Right cardiac atrium (tissue), 5 donors: ENCODE measurements around the gene RUVBL1. TPM values are rescaled to one million over a fixed set of nuclear protein-coding genes. Genes with fewer than 3 reads are reported as not detected.
A peak's percentile ranks its signal among the peaks of the same experiment; 100 is the strongest.

Experiments used
- ATAC-seq, 2 donors: fragments of 200-7000 bp; cut with Tn5 transposase; one replicate each; pipeline versions ENCODE4 v1.8.0 to v1.9.1; 2020; ENCODE audit warnings: moderate library complexity in 2 of 2, mild to moderate bottlenecking in 1 of 2
- DNase-seq, 3 donors: peaks; one replicate each; pipeline ENCODE4 v3.0.0-alpha.2; 2020
- H3K27ac ChIP-seq: one replicate; pipeline ENCODE4 v1.5.1; 2013; ENCODE audit warnings: mild to moderate bottlenecking, low read length, control low read depth, moderate library complexity
- H3K27me3 ChIP-seq: one replicate; pipeline ENCODE4 v1.6.1; 2013; ENCODE audit not compliant: control insufficient read depth, insufficient read depth
- H3K4me1 ChIP-seq: one replicate; pipeline ENCODE4 v1.6.1; 2013; ENCODE audit warnings: low read length; ENCODE audit not compliant: control insufficient read depth, insufficient read depth
- H3K4me3 ChIP-seq: one replicate; pipeline ENCODE4 v1.5.1; 2013; ENCODE audit warnings: low read length, control low read depth
- H3K9me3 ChIP-seq: one replicate; pipeline ENCODE4 v1.6.1; 2013; ENCODE audit warnings: low read length; ENCODE audit not compliant: control insufficient read depth
- WGBS: extraction: QIAGEN DNeasy Blood & Tissue Kit; methylation state at CpG from one replicate; pipeline ENCODE4 v1.1.7; 2013; 5-methylcytosine and 5-hydroxymethylcytosine counted together
- intact Hi-C, 4 donors: fragments of 100-400 bp; cut with DNase I; formaldehyde crosslinking; loops; one replicate each; pipeline versions ENCODE4 v1.11.0 to v1.14.0; 2022 to 2023
- polyA plus RNA-seq: library from polyadenylated mRNA; stranded (reverse); fragments of 200-250 nt; gene quantifications from one replicate; pipeline ENCODE4 v1.2.3, GENCODE V29; 2013
- total RNA-seq, 4 donors: library from RNA; stranded (reverse); fragmentation: NEBNext Ultra II Directional; extraction: Animal tissue kit (Norgen Biotek cat#: 25700); gene quantifications; one replicate each; pipeline ENCODE4 v1.2.1, GENCODE V29; 2021
- donor health status: healthy with polysubstance abuse.
- donor health status: DM: no; HTN: yes; CAD: no.
- donor health status: DM: no; HTN: no; CAD: no.
- donor health status: DM: no; HTN: yes; CAD: no; lungs with severe emphysema.
- donor health status: DM: yes; HTN: yes; CAD: no.

The RUVBL1 gene
- total and polyA plus RNA-seq, 5 donors: 20.9 to 28.9 (median 26.8) TPM

DNA sequence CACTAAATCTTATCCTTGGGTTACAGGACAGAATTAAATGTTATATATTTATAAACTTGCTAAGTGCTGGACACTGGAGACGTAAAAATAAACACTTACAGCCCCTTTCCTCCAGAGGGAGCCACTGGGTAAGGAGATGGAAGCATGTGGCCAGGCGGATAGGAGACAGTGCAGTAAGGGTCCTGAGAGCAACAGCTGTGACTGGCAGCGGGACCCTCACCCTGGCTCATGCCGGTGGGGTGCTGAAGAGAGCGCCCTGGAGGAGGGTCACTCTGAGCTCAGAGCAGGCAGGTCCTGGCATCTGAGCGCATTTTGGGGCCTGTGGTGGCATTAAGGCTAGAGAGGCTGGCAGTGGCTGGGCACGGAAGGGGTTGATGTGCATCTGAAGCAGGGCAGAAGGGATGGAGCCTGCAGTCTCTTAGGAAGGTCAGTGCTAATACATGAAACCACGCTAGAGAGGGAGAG, 55.4 kb downstream of the RUVBL1 start:
- peak in 1 of 3 donors; percentile 37 for DNase-seq
- Histone ChIP-seq H3K9me3 (no peaks in the 10 kb centered on the region), H3K4me3 (no peak overlapping the region), H3K27me3 (no peaks in the 10 kb centered on the region), H3K27ac (no peak overlapping the region), H3K4me1 (no peaks in the 10 kb centered on the region)
- WGBS: 77% methylated on average over 8 of the region's 8 CpGs
- ATAC-seq: peak in 1 of 2 donors; percentile 7
- intact Hi-C loops: no loop called here

DNA sequence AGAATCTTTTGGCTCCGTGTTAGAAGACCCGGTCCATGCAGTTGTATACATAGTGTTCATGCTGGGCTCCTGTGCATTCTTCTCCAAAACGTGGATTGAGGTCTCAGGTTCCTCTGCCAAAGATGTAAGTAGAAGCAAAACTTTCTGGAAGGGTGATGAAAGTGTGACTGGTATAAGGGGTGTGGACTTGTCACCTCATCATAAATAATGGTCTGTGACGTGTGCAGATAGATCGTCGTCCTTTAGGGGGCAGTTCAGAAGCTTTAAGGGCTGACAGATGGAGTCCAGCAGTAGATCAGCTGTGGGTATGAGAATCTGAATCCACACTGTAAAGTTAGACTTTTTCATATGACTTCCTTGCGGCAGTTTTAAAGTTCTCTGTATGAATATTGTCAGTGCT, 56.1 kb downstream of the RUVBL1 start:
- Histone ChIP-seq H3K4me3 (no peak overlapping the region), H3K27ac (no peak overlapping the region), H3K27me3 (no peaks in the 10 kb centered on the region), H3K4me1 (no peaks in the 10 kb centered on the region), H3K9me3 (no peaks in the 10 kb centered on the region)
- ATAC-seq (no peak), DNase-seq (no peak)
- 76% methylated on average over 7 of the region's 7 CpGs for WGBS
- intact Hi-C loops: no loop called here

DNA sequence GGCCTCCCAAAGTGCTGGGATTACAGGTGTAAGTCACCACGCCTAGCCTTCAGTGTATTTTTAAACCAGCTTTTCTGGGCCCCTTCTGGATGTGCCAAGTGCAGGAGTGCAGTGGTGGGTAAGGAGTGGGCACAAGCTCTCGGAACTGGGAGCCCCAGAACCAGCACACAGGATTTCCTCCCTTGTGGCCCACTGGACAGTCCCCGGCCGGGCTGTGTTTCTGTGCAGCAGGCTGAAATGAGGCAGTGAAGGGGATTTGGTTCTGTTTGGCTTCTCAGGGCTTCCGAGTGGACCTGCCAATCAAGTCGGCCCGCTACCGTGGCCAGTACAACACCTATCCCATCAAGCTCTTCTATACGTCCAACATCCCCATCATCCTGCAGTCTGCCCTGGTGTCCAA, 56.9 kb downstream of the RUVBL1 start:
- H3K27me3 ChIP-seq: no peaks in the 10 kb centered on the region
- no peak overlapping the region for H3K27ac ChIP-seq
- H3K4me3 ChIP-seq: no peak overlapping the region
- no peaks in the 10 kb centered on the region for H3K9me3 ChIP-seq
- H3K4me1 ChIP-seq: no peaks in the 10 kb centered on the region
- ATAC-seq (no peak), DNase-seq (no peak)
- WGBS: 93% methylated on average over 9 of the region's 9 CpGs
- intact Hi-C loops: no loop called here

DNA sequence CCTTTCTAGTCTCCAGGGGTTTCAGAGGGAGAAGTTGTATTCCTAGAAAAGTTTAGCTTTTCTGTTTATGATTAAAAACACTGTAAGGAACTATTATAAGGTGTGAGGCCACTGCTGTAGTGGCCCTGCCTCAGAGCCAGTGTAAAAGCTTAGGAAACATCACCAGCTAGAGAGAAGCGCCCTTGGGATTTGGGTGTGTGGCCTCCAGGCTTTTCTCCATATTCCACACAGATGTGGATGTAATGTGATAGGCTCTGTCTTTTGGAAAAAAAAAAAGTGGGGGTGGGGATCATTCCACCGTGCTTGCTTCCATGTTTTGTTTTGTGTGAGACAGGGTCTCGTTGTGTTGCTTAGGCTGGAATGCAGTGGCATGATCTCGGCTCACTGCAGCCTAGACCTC, 57.5 kb downstream of the RUVBL1 start:
- Histone ChIP-seq H3K4me1 (no peaks in the 10 kb centered on the region), H3K9me3 (no peaks in the 10 kb centered on the region), H3K27ac (no peak overlapping the region), H3K27me3 (no peaks in the 10 kb centered on the region), H3K4me3 (no peak overlapping the region)
- intact Hi-C loops: no loop called here
- no peak for ATAC-seq
- DNase-seq: no peak
- 88% methylated on average over 4 of the region's 4 CpGs for WGBS

DNA sequence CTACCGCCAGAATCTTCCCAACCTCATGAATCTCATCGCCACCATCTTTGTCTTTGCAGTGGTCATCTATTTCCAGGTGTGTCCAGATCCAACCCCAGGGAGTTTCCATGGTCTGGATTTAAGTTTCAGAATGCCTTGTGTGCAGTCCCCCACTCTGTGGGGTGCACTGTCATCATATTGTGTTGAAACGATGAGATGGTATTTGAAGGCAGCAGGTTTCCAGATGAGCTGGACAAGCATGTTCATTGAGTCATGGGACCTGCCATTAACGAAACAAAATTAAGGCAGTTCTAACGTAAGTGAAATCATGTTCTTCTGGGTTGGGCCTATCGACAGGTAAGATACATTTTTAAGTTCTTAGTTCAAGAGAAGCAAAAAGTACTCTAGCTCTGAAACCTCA, 58.6 kb downstream of the RUVBL1 start:
- no peak overlapping the region for H3K27ac ChIP-seq
- no peak for DNase-seq
- no peaks in the 10 kb centered on the region for H3K27me3 ChIP-seq
- no peak overlapping the region for H3K4me3 ChIP-seq
- H3K9me3 ChIP-seq: no peaks in the 10 kb centered on the region
- intact Hi-C loops: no loop called here
- H3K4me1 ChIP-seq: no peaks in the 10 kb centered on the region
- no peak for ATAC-seq
- 90% methylated on average over 6 of the region's 6 CpGs for WGBS

DNA sequence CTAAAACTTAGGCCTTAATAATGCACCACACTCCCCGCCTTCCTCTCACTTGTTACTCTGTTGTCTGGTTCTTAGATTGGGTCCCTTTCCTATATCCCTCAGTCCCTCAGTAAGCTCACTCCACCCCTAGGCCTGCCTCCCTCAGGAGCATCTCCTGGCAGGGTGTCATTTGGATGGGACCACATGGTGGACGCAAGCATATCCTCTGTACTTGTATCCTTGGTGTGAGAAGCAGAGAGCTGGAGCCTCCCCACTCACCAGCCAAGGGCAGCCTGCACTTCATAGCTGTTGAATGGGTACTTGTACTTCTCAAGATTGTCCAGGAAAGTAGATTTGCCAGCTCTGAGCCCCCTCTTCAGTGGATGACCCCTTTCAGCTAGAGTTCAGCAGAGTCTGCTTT, 59.7 kb downstream of the RUVBL1 start:
- intact Hi-C loops: no loop called here
- Histone ChIP-seq H3K27ac (no peak overlapping the region), H3K4me1 (no peaks in the 10 kb centered on the region), H3K27me3 (no peaks in the 10 kb centered on the region), H3K4me3 (no peak overlapping the region), H3K9me3 (no peaks in the 10 kb centered on the region)
- ATAC-seq (no peak), DNase-seq (no peak)
- WGBS: 85% methylated on average over 2 of the region's 2 CpGs

DNA sequence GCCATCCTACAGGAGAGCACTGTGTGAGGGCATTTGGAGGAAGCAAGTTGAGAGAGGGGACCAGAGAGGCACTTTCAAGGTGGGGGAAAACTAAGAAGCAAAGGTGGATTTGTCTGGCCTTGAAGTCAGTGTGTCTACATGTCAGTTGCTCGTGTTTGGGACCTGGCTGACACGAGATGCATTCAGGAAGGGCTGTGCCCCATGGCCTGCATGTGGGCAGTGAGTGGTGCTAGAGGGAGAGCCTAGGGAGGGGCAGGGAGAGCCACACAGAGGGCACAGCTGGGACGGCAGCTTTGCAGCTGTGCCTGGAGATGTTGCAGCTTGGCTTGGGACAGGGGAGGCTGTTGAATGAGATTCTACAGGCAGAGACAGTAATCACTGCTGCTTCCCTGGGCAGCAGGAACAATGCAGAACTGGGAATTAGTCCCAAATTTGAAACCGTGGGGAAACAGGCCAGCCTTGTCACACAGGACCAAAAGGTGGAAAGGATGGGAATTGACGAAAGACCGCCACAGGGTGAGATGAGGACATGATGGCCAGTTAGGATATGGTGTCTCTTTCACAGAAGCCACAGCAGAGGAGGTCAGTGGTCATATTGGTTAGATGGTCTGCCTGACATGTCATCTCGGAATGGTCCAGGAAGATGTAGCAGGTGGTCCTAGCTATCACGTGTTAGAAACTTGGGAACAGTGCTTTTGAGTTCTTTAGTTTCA, 61.4 kb downstream of the RUVBL1 start:
- Histone ChIP-seq H3K9me3 (no peaks in the 10 kb centered on the region), H3K4me1 (no peaks in the 10 kb centered on the region), H3K27ac (no peak overlapping the region), H3K4me3 (no peak overlapping the region), H3K27me3 (no peaks in the 10 kb centered on the region)
- ATAC-seq (no peak), DNase-seq (no peak)
- intact Hi-C loops: no loop called here
- WGBS: 67% methylated on average over 8 of the region's 8 CpGs

DNA sequence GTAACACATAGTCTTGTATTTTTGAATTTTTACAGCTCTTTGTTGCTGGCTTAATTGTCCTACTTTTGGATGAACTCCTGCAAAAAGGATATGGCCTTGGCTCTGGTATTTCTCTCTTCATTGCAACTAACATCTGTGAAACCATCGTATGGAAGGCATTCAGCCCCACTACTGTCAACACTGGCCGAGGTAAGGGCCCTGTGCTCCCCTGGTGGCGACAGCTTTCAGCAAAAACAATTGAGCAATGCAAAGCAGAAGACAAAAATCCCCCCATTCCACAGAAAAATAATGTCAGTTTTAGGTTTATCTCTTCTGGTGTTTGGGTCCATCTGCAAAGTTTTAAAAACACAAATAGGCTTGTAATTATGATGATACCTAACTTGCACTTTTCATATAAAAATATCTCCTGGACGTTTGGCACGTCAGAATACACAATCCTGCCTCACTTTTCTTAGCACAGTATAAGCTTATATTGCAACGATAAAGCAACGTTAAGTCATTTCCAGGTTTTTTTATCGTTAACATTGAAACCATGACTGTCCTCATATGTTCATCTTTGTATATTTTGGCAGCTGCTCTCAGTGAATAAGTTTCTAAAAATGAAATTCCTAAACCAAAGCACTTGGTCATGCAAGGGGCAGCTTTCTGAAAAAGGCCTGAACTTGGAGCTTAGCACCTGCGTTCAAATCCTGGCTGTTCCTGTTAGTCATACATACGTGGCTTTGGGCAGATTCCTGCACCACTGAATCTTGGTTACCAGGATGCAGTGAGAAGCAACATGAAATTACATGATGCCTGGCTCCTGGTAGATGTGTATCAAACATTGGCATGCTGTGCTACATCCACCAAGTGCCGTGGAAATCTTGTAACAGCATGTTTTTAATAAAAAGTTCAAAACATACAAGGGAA, 62.9 kb downstream of the RUVBL1 start:
- no peak for DNase-seq
- H3K4me3 ChIP-seq: no peak overlapping the region
- WGBS: 72% methylated on average over 11 of the region's 11 CpGs
- ATAC-seq: no peak
- no peaks in the 10 kb centered on the region for H3K9me3 ChIP-seq
- H3K4me1 ChIP-seq: no peaks in the 10 kb centered on the region
- H3K27me3 ChIP-seq: no peaks in the 10 kb centered on the region
- H3K27ac ChIP-seq: no peak overlapping the region
- intact Hi-C loops: no loop called here

DNA sequence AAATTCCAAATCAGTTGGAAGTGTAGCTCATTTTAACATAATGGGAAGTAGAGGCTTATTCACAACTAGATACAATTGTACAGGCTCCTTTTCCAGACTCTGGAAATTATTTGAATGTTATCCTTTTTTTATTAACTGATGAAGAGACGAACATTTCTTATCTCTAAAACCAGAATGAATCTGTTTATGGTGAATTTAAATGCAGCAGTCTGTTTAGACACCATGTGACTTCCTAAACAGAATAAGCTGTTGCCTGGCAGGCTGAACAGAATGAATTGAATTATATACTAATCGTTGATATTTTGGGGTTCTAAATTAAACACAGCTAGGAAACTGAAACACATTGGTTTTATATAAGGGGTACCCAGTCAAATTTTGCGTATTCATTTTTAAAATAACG, 67.4 kb downstream of the RUVBL1 start:
- Histone ChIP-seq H3K4me3 (no peak overlapping the region), H3K27ac (no peak overlapping the region), H3K9me3 (no peaks in the 10 kb centered on the region), H3K27me3 (no peaks in the 10 kb centered on the region), H3K4me1 (peaks cover 5% of the 10 kb centered on the region)
- ATAC-seq (no peak), DNase-seq (no peak)
- 80% methylated on average over 4 of the region's 4 CpGs for WGBS
- intact Hi-C loops: no loop called here

DNA sequence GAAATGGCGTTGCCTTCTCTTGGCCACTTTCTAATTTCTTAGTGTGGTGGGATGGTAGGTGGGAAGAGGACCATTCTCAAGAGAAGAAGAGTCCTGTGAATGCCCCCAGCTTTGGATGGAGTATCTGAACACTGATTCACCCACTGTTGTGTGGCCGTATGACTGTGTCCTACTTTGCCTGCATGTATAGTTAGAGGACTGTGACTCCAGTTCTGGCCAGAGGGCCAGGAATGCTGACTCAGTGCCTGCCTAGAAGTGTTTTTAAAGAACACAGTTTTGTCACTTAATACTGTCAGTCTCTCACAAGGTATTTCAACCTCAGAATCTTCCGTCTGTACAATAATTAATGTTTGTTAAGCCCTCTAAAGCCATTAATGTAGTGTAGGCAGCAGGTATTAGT, 69.2 kb downstream of the RUVBL1 start:
- DNase-seq: peak in 1 of 3 donors; percentile 32
- H3K4me3 ChIP-seq: peak overlapping the region; percentile 94
- intact Hi-C loops: no loop called here
- 55% methylated on average over 3 of the region's 3 CpGs for WGBS
- H3K4me1 ChIP-seq: peaks cover 5% of the 10 kb centered on the region
- no peak overlapping the region for H3K27ac ChIP-seq
- H3K27me3 ChIP-seq: no peaks in the 10 kb centered on the region
- H3K9me3 ChIP-seq: no peaks in the 10 kb centered on the region
- no peak for ATAC-seq

DNA sequence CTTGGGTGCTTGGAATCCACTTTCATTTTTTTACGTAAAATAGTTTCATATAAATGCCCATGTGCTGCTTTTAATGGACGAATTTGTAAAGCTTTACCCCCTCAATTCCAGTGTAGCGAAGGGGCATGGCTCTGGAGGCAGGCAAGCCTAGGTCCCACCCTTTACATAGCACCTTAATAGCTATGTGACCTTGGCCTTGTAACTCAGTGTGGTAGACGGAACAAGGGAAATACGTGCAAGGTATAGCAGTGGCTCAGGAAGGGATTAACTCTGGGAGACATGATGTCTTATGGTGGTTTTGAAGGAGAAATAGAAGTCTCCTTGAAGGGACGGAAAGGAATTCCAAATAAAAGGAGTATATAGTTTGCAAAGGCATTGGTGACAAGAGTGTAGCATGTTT, 70.0 kb downstream of the RUVBL1 start:
- DNase-seq (no peak), ATAC-seq (no peak)
- peak overlapping the region; percentile 36 for H3K27ac ChIP-seq
- intact Hi-C loops: no loop called here
- H3K27me3 ChIP-seq: no peaks in the 10 kb centered on the region
- peaks cover 5% of the 10 kb centered on the region for H3K4me1 ChIP-seq
- H3K9me3 ChIP-seq: no peaks in the 10 kb centered on the region
- H3K4me3 ChIP-seq: peak overlapping the region; percentile 94
- WGBS: 56% methylated on average over 6 of the region's 6 CpGs
